DMS 273 (cell line): ENCODE data around the gene AREL1.

Experiments used
- DNase-seq: peaks from one replicate; lab custom pipeline; 2025; ENCODE audit not compliant: unreplicated experiment; lab: John Stamatoyannopoulos, UW

AREL1 gene

GRCh38 chr14:74660167-74660566 lies 52.7 kb downstream of the AREL1 start:
- DNase-seq: no peak

GRCh38 chr14:74658535-74659131 lies 54.2 kb downstream of the AREL1 start:
- no peak for DNase-seq

- no peak for DNase-seq
Observed at GRCh38 chr14:74656964-74657363, 55.9 kb downstream of the AREL1 start.

GRCh38 chr14:74655599-74656395 lies 57.1 kb downstream of the AREL1 start:
- no peak for DNase-seq

GRCh38 chr14:74654931-74655330 lies 57.9 kb downstream of the AREL1 start:
- DNase-seq: no peak

GRCh38 chr14:74653386-74654138 lies 59.3 kb downstream of the AREL1 start:
- DNase-seq: no peak

GRCh38 chr14:74652541-74652940 lies 60.3 kb downstream of the AREL1 start:
- DNase-seq: no peak

GRCh38 chr14:74650927-74651686 lies 61.8 kb downstream of the AREL1 start:
- no peak for DNase-seq

- DNase-seq: no peak
Observed at GRCh38 chr14:74649673-74650072, 63.2 kb downstream of the AREL1 start.

- no peak for DNase-seq
Observed at GRCh38 chr14:74649167-74649566, 63.7 kb downstream of the AREL1 start.

- no peak for DNase-seq
Observed at GRCh38 chr14:74648601-74649000, 64.3 kb downstream of the AREL1 start.

- peak; percentile 87 for DNase-seq
Observed at GRCh38 chr14:74647678-74648461, 65.0 kb downstream of the AREL1 start.

GRCh38 chr14:74647061-74647677 lies 65.7 kb downstream of the AREL1 start:
- no peak for DNase-seq

GRCh38 chr14:74645756-74646470 lies 67.0 kb downstream of the AREL1 start:
- no peak for DNase-seq

- no peak for DNase-seq
Observed at GRCh38 chr14:74645244-74645643, 67.6 kb downstream of the AREL1 start.

GRCh38 chr14:74641601-74642391 lies 71.1 kb downstream of the AREL1 start:
- no peak for DNase-seq

- DNase-seq: no peak
Observed at GRCh38 chr14:74638966-74639365, 73.9 kb downstream of the AREL1 start.

GRCh38 chr14:74638066-74638465 lies 74.8 kb downstream of the AREL1 start:
- DNase-seq: peak; percentile 76

- peak; percentile 47 for DNase-seq
Observed at GRCh38 chr14:74637178-74637550, 75.7 kb downstream of the AREL1 start.
